ENCODE measurements around the gene GNB1L.

- TF ChIP-seq ZNF274 (IDR thresholded peaks at IDR 0.05; ENCODE audit: insufficient read depth, insufficient read length) (no peak), CHD4 (IDR thresholded peaks at IDR 0.05) (no peak), CTCF (IDR thresholded peaks at IDR 0.05 in 2 of 3, conservative IDR thresholded peaks at IDR 0.05 in 1 of 3; ENCODE audit: control insufficient read depth in 2 of 3, extremely low read depth in 1 of 3, insufficient read depth in 1 of 3, low read depth in 3 of 3, low read length in 3 of 3) (no peak), POLR2AphosphoS2 (IDR thresholded peaks at IDR 0.05; ENCODE audit: low read depth, low read length) (no peak), JUND (IDR thresholded peaks at IDR 0.05; ENCODE audit: low read depth, low read length) (no peak), RAD51 (IDR thresholded peaks at IDR 0.05) (no peak), POLR2AphosphoS5 (IDR thresholded peaks at IDR 0.05; ENCODE audit: low read length) (no peak), SMC3 (IDR thresholded peaks at IDR 0.05; ENCODE audit: borderline replicate concordance, low read length) (no peak), NFYA (IDR thresholded peaks at IDR 0.05; ENCODE audit: borderline replicate concordance, low read depth, low read length) (no peak), TAF1 (IDR thresholded peaks at IDR 0.05; ENCODE audit: borderline replicate concordance, low read depth, low read length) (no peak), CHD1 (IDR thresholded peaks at IDR 0.05; ENCODE audit: low read depth, low read length) (no peak), POLR2A (IDR thresholded peaks at IDR 0.05; ENCODE audit: low read depth, low read length) (no peak)
Measured at GRCh38 chr22:19819208-19819910, 35.3 kb downstream of the GNB1L start.

All from GM12878 (cell line).